Endothelial cell of umbilical vein (primary cell): ENCODE measurements around the gene PRMT1. TPM values are rescaled to one million over a fixed set of nuclear protein-coding genes. Genes with fewer than 3 reads are reported as not detected.

Experiments used
- BruUV-seq: library from RNA; stranded (reverse); fragments of 400-500 nt; replicated peaks from 2 replicates; lab custom pipeline; 2021; lab: Mats Ljungman, UMichigan
- CTCF ChIA-PET: fragments of 300-600, 350-600 bp; sonication (Branson Sonifier 250); formaldehyde crosslinking; loops from one replicate; lab custom pipeline; 2021; ENCODE audit warnings: antibody characterized with exemption, inconsistent platforms; lab: Charles Lee
- POLR2A ChIA-PET: fragments of 300-600, 350-600 bp; sonication (Branson Sonifier 250); formaldehyde crosslinking; loops from one replicate; lab custom pipeline; 2021; ENCODE audit warnings: antibody characterized with exemption, inconsistent platforms; lab: Charles Lee
- DNase-seq: peaks from one replicate; pipeline ENCODE4 v3.0.0-alpha.2; 2011; ENCODE audit warnings: low read depth, low spot score
- FAIRE-seq: peaks from 2 replicates; lab custom pipeline; 2011; peaks lifted over from hg19 to GRCh38; lab: Jason Lieb, UNC
- H2AFZ ChIP-seq: 2 replicates; pipeline ENCODE4 v1.6.0; 2012; ENCODE audit warnings: low read depth, low read length, control low read depth, inconsistent platforms
- H3K27ac ChIP-seq: 2 replicates; pipeline ENCODE4 v1.5.1; 2011; ENCODE audit warnings: low read depth, mild to moderate bottlenecking, control low read depth, low read length, moderate library complexity; ENCODE audit not compliant: insufficient read depth
- H3K27me3 ChIP-seq, 2 experiments: 2 replicates each; pipeline versions ENCODE4 v1.6.0 to v1.6.1; 2011; ENCODE audit warnings: low read length in 2 of 2, mixed read lengths in 1 of 2; ENCODE audit not compliant: control insufficient read depth in 2 of 2, insufficient read depth in 2 of 2
- H3K36me3 ChIP-seq, 2 experiments: 2 replicates in 1 of 2; 3 replicates in 1 of 2; pipeline ENCODE4 v1.5.1; 2011; ENCODE audit warnings: low read length in 2 of 2, mild to moderate bottlenecking in 1 of 2, moderate library complexity in 1 of 2; ENCODE audit not compliant: control insufficient read depth in 2 of 2, insufficient read depth in 2 of 2; ENCODE audit errors: extremely low read depth in 1 of 2
- H3K4me1 ChIP-seq: 3 replicates; pipeline ENCODE4 v1.5.1; 2011; ENCODE audit warnings: mild to moderate bottlenecking, low read length; ENCODE audit not compliant: control insufficient read depth, insufficient read depth; ENCODE audit errors: extremely low read depth
- H3K4me2 ChIP-seq: 2 replicates; pipeline ENCODE4 v1.6.1; 2011; ENCODE audit warnings: low read length, control low read depth, mixed read lengths; ENCODE audit not compliant: insufficient read depth
- H3K4me3 ChIP-seq, 3 experiments: fragments of 200-600 bp in 1 of 3; sonication (generic), shearing (Covaris generic) in 1 of 3; replicated peaks in 1 of 3; 2 replicates each; pipeline ENCODE4 v1.5.1; 2011 to 2016; ENCODE audit warnings: control low read depth in 3 of 3, low read length in 3 of 3, mild to moderate bottlenecking in 2 of 3, inconsistent platforms in 1 of 3, low read depth in 1 of 3, moderate library complexity in 1 of 3; ENCODE audit not compliant: insufficient read depth in 1 of 3
- H3K79me2 ChIP-seq: 2 replicates; pipeline ENCODE4 v1.6.0; 2012; ENCODE audit warnings: low read length, inconsistent platforms; ENCODE audit not compliant: control insufficient read depth, insufficient read depth
- H3K9ac ChIP-seq: replicated peaks from 2 replicates; pipeline ENCODE3; 2011; ENCODE audit warnings: low read length, control low read depth; ENCODE audit not compliant: insufficient read depth; ENCODE audit errors: extremely low read depth
- H3K9me1 ChIP-seq: replicated peaks from 3 replicates; pipeline ENCODE4 v1.6.0; 2011; ENCODE audit warnings: mild to moderate bottlenecking, low read length; ENCODE audit not compliant: control insufficient read depth, insufficient read depth; ENCODE audit errors: extremely low read depth
- H3K9me3 ChIP-seq: replicated peaks from 2 replicates; pipeline ENCODE4 v1.5.1; 2012; ENCODE audit warnings: low read length, inconsistent platforms; ENCODE audit not compliant: control insufficient read depth, insufficient read depth
- H4K20me1 ChIP-seq: replicated peaks from 2 replicates; pipeline ENCODE3; 2011; ENCODE audit warnings: mild to moderate bottlenecking, low read length; ENCODE audit not compliant: control insufficient read depth, insufficient read depth; ENCODE audit errors: extremely low read depth
- EZH2 ChIP-seq: IDR thresholded peaks from 2 replicates; pipeline ENCODE4 v1.6.1; 2012; ENCODE audit warnings: borderline replicate concordance, low read depth, mild to moderate bottlenecking, moderate library complexity, low read length, inconsistent platforms; ENCODE audit not compliant: severe bottlenecking
- FOS ChIP-seq: IDR thresholded peaks from 2 replicates; pipeline ENCODE4 v1.6.1; 2011; ENCODE audit warnings: mild to moderate bottlenecking, low read length, moderate library complexity, borderline replicate concordance; ENCODE audit not compliant: insufficient read depth
- GATA2 ChIP-seq: IDR thresholded peaks from 2 replicates; pipeline ENCODE4 v1.7.0; 2011; ENCODE audit warnings: low read depth, mild to moderate bottlenecking, moderate library complexity, mixed read lengths, low read length; ENCODE audit not compliant: insufficient read length, insufficient read depth
- JUN ChIP-seq: IDR thresholded peaks from 2 replicates; pipeline ENCODE4 v1.6.1; 2011; ENCODE audit warnings: borderline replicate concordance, low read depth; ENCODE audit not compliant: insufficient read length, insufficient read depth
- MAX ChIP-seq: IDR thresholded peaks from 2 replicates; pipeline ENCODE4 v1.6.1; 2011; ENCODE audit not compliant: insufficient read depth, insufficient read length
- MYC ChIP-seq: IDR thresholded peaks from one replicate; pipeline ENCODE4 v1.6.1; 2011; ENCODE audit warnings: mild to moderate bottlenecking, low read depth, low read length
- POLR2A ChIP-seq: IDR thresholded peaks from 2 replicates; pipeline ENCODE4 v1.6.1; 2012; ENCODE audit warnings: low read depth, mild to moderate bottlenecking, control low read depth, low read length
- POLR2AphosphoS5 ChIP-seq: IDR thresholded peaks from 2 replicates; pipeline ENCODE4 v1.6.1; 2012; ENCODE audit warnings: low read depth, mild to moderate bottlenecking, control low read depth, low read length, moderate library complexity; ENCODE audit not compliant: insufficient read depth
- dilution Hi-C: fragments of 300-500 bp; cut with MboI; formaldehyde crosslinking; loops from one replicate; pipeline ENCODE4 v1.15.0; 2019; ENCODE audit warnings: low sequenced_read_pairs; ENCODE audit not compliant: extremely low pct_ligation_motif_present
- intact Hi-C: fragments of 100-400 bp; cut with micrococcal nuclease; formaldehyde crosslinking; loops from one replicate; pipeline ENCODE4 v1.10.0; 2022
- polyA plus RNA-seq, 4 experiments: library from polyadenylated mRNA; depleted of rRNA in 3 of 4; stranded (reverse) in 3 of 4; unstranded in 1 of 4; fragments of >200 nt; gene quantifications; 2 replicates each; pipeline versions ENCODE4 v1.2.1 to v1.2.3, GENCODE V29; 2011 to 2012; ENCODE audit warnings: missing spikeins in 1 of 4
- total RNA-seq: library from RNA; stranded (reverse); gene quantifications from 2 replicates; pipeline ENCODE4 v1.2.3, GENCODE V29; 2021
- TF ChIP-seq, protein P1 (sequence below), 2 donors: IDR thresholded peaks; 1 replicate in 1 of 2; 2 replicates in 1 of 2; pipeline ENCODE4 v1.5.1; 2011; ENCODE audit warnings: low read length in 2 of 2, mild to moderate bottlenecking in 2 of 2, moderate library complexity in 2 of 2, control low read depth in 1 of 2, inconsistent platforms in 1 of 2, low read depth in 1 of 2; ENCODE audit not compliant: insufficient read depth in 1 of 2; ENCODE audit errors: extremely low read depth in 1 of 2

Gene PRMT1
- total and polyA plus RNA-seq, 2 donors (not counting 3 experiments of a cell fraction or from before 2014, with no cell fraction given) = 242 to 542 TPM

DNA sequence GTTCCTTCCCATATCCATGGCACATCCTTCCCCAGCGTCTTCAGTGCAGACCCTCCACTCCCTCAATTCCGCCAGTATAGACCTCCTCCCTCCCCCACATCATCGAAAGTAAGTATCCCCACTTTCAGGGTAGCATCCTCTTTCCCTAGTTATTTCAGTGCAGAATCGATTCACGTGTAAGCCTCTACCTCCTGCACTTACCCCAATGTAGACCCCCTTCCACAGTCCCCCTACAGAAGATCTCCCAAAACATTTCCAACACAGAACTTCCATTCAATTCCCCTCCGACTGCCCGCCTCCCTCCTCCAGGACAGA is 12.1 kb upstream of the PRMT1 start:
- peak overlapping the region; percentile 41 for H3K9ac ChIP-seq
- FAIRE-seq (no peak), DNase-seq (no peak)
- POLR2A ChIA-PET = interaction anchor here (1.4 to 2.1 kb wide), 2 partner anchors 11 to 25 kb away, joined by 6 to 14 read pairs; partner anchors contain the start of gene RRAS
- H3K27me3 ChIP-seq = no peaks in the 10 kb centered on the region
- H3K27ac ChIP-seq = no peak overlapping the region
- CTCF ChIA-PET = interaction anchor here (1.0 to 2.2 kb wide), 5 partner anchors 11 to 162 kb away, joined by 3 to 15 read pairs (median 6); partner anchors contain the start of genes PRMT1 and SCAF1
- H3K79me2 ChIP-seq = peaks cover 17% of the 10 kb centered on the region
- dilution Hi-C loops (no loop called here), intact Hi-C loops (loop anchor here (1.0 kb wide), 3 partner anchors 11 to 75 kb away; partner anchors contain the start of gene RRAS)
- H3K4me2 ChIP-seq = peak overlapping the region; percentile 70
- no peaks in the 10 kb centered on the region for H3K9me3 ChIP-seq
- H3K4me1 ChIP-seq = peaks cover 8% of the 10 kb centered on the region
- peak overlapping the region; percentile 42 to 88 (median 67) for H3K4me3 ChIP-seq
- H3K36me3 ChIP-seq = peaks cover 0 to 27% of the 10 kb centered on the region in 2 experiments
- no peaks in the 10 kb centered on the region for H3K9me1 ChIP-seq
- no TSS peak for BruUV-seq
- H2AFZ ChIP-seq = peak overlapping the region; percentile 5
- H4K20me1 ChIP-seq = no peaks in the 10 kb centered on the region
- TF ChIP-seq JUN (no peak), MAX (no peak), GATA2 (no peak), FOS (no peak), MYC (no peak), EZH2 (no peak), POLR2AphosphoS5 (no peak), POLR2A (no peak)
- TF ChIP-seq, protein P1, sequence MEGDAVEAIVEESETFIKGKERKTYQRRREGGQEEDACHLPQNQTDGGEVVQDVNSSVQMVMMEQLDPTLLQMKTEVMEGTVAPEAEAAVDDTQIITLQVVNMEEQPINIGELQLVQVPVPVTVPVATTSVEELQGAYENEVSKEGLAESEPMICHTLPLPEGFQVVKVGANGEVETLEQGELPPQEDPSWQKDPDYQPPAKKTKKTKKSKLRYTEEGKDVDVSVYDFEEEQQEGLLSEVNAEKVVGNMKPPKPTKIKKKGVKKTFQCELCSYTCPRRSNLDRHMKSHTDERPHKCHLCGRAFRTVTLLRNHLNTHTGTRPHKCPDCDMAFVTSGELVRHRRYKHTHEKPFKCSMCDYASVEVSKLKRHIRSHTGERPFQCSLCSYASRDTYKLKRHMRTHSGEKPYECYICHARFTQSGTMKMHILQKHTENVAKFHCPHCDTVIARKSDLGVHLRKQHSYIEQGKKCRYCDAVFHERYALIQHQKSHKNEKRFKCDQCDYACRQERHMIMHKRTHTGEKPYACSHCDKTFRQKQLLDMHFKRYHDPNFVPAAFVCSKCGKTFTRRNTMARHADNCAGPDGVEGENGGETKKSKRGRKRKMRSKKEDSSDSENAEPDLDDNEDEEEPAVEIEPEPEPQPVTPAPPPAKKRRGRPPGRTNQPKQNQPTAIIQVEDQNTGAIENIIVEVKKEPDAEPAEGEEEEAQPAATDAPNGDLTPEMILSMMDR (IDR thresholded peaks at IDR 0.05; ENCODE audit: extremely low read depth in 1 of 2, insufficient read depth in 1 of 2, low read depth in 1 of 2, low read length in 2 of 2) = no peak
